Endothelial cell of umbilical vein (primary cell): ENCODE results near the gene SLC39A5. TPM values are rescaled to one million over a fixed set of nuclear protein-coding genes. Genes with fewer than 3 reads are reported as not detected.
A peak's percentile ranks its signal among the peaks of the same experiment; 100 is the strongest.

Experiments
- BruUV-seq: library from RNA; stranded (reverse); fragments of 400-500 nt; replicated peaks from 2 replicates; lab custom pipeline; 2021; lab: Mats Ljungman, UMichigan
- CTCF ChIA-PET: fragments of 300-600, 350-600 bp; sonication (Branson Sonifier 250); formaldehyde crosslinking; loops from one replicate; lab custom pipeline; 2021; ENCODE audit warnings: antibody characterized with exemption, inconsistent platforms; lab: Charles Lee
- POLR2A ChIA-PET: fragments of 300-600, 350-600 bp; sonication (Branson Sonifier 250); formaldehyde crosslinking; loops from one replicate; lab custom pipeline; 2021; ENCODE audit warnings: antibody characterized with exemption, inconsistent platforms; lab: Charles Lee
- DNase-seq: peaks from one replicate; pipeline ENCODE4 v3.0.0-alpha.2; 2011; ENCODE audit warnings: low read depth, low spot score
- FAIRE-seq: peaks from 2 replicates; lab custom pipeline; 2011; peaks lifted over from hg19 to GRCh38; lab: Jason Lieb, UNC
- H2AFZ ChIP-seq: 2 replicates; pipeline ENCODE4 v1.6.0; 2012; ENCODE audit warnings: low read depth, low read length, control low read depth, inconsistent platforms
- H3K27ac ChIP-seq: 2 replicates; pipeline ENCODE4 v1.5.1; 2011; ENCODE audit warnings: low read depth, mild to moderate bottlenecking, control low read depth, low read length, moderate library complexity; ENCODE audit not compliant: insufficient read depth
- H3K27me3 ChIP-seq, 2 experiments: 2 replicates each; pipeline versions ENCODE4 v1.6.0 to v1.6.1; 2011; ENCODE audit warnings: low read length in 2 of 2, mixed read lengths in 1 of 2; ENCODE audit not compliant: control insufficient read depth in 2 of 2, insufficient read depth in 2 of 2
- H3K36me3 ChIP-seq, 2 experiments: 2 replicates in 1 of 2; 3 replicates in 1 of 2; pipeline ENCODE4 v1.5.1; 2011; ENCODE audit warnings: low read length in 2 of 2, mild to moderate bottlenecking in 1 of 2, moderate library complexity in 1 of 2; ENCODE audit not compliant: control insufficient read depth in 2 of 2, insufficient read depth in 2 of 2; ENCODE audit errors: extremely low read depth in 1 of 2
- H3K4me1 ChIP-seq: 3 replicates; pipeline ENCODE4 v1.5.1; 2011; ENCODE audit warnings: mild to moderate bottlenecking, low read length; ENCODE audit not compliant: control insufficient read depth, insufficient read depth; ENCODE audit errors: extremely low read depth
- H3K4me2 ChIP-seq: 2 replicates; pipeline ENCODE4 v1.6.1; 2011; ENCODE audit warnings: low read length, control low read depth, mixed read lengths; ENCODE audit not compliant: insufficient read depth
- H3K4me3 ChIP-seq, 3 experiments: fragments of 200-600 bp in 1 of 3; sonication (generic), shearing (Covaris generic) in 1 of 3; replicated peaks in 1 of 3; 2 replicates each; pipeline ENCODE4 v1.5.1; 2011 to 2016; ENCODE audit warnings: control low read depth in 3 of 3, low read length in 3 of 3, mild to moderate bottlenecking in 2 of 3, inconsistent platforms in 1 of 3, low read depth in 1 of 3, moderate library complexity in 1 of 3; ENCODE audit not compliant: insufficient read depth in 1 of 3
- H3K79me2 ChIP-seq: 2 replicates; pipeline ENCODE4 v1.6.0; 2012; ENCODE audit warnings: low read length, inconsistent platforms; ENCODE audit not compliant: control insufficient read depth, insufficient read depth
- H3K9ac ChIP-seq: replicated peaks from 2 replicates; pipeline ENCODE3; 2011; ENCODE audit warnings: low read length, control low read depth; ENCODE audit not compliant: insufficient read depth; ENCODE audit errors: extremely low read depth
- H3K9me1 ChIP-seq: replicated peaks from 3 replicates; pipeline ENCODE4 v1.6.0; 2011; ENCODE audit warnings: mild to moderate bottlenecking, low read length; ENCODE audit not compliant: control insufficient read depth, insufficient read depth; ENCODE audit errors: extremely low read depth
- H3K9me3 ChIP-seq: replicated peaks from 2 replicates; pipeline ENCODE4 v1.5.1; 2012; ENCODE audit warnings: low read length, inconsistent platforms; ENCODE audit not compliant: control insufficient read depth, insufficient read depth
- H4K20me1 ChIP-seq: replicated peaks from 2 replicates; pipeline ENCODE3; 2011; ENCODE audit warnings: mild to moderate bottlenecking, low read length; ENCODE audit not compliant: control insufficient read depth, insufficient read depth; ENCODE audit errors: extremely low read depth
- CTCF ChIP-seq, 2 donors: IDR thresholded peaks; 1 replicate in 1 of 2; 2 replicates in 1 of 2; pipeline ENCODE4 v1.5.1; 2011; ENCODE audit warnings: low read length in 2 of 2, mild to moderate bottlenecking in 2 of 2, moderate library complexity in 2 of 2, control low read depth in 1 of 2, inconsistent platforms in 1 of 2, low read depth in 1 of 2; ENCODE audit not compliant: insufficient read depth in 1 of 2; ENCODE audit errors: extremely low read depth in 1 of 2
- FOS ChIP-seq: IDR thresholded peaks from 2 replicates; pipeline ENCODE4 v1.6.1; 2011; ENCODE audit warnings: mild to moderate bottlenecking, low read length, moderate library complexity, borderline replicate concordance; ENCODE audit not compliant: insufficient read depth
- GATA2 ChIP-seq: IDR thresholded peaks from 2 replicates; pipeline ENCODE4 v1.7.0; 2011; ENCODE audit warnings: low read depth, mild to moderate bottlenecking, moderate library complexity, mixed read lengths, low read length; ENCODE audit not compliant: insufficient read length, insufficient read depth
- JUN ChIP-seq: IDR thresholded peaks from 2 replicates; pipeline ENCODE4 v1.6.1; 2011; ENCODE audit warnings: borderline replicate concordance, low read depth; ENCODE audit not compliant: insufficient read length, insufficient read depth
- MAX ChIP-seq: IDR thresholded peaks from 2 replicates; pipeline ENCODE4 v1.6.1; 2011; ENCODE audit not compliant: insufficient read depth, insufficient read length
- MYC ChIP-seq: IDR thresholded peaks from one replicate; pipeline ENCODE4 v1.6.1; 2011; ENCODE audit warnings: mild to moderate bottlenecking, low read depth, low read length
- POLR2A ChIP-seq: IDR thresholded peaks from 2 replicates; pipeline ENCODE4 v1.6.1; 2012; ENCODE audit warnings: low read depth, mild to moderate bottlenecking, control low read depth, low read length
- POLR2AphosphoS5 ChIP-seq: IDR thresholded peaks from 2 replicates; pipeline ENCODE4 v1.6.1; 2012; ENCODE audit warnings: low read depth, mild to moderate bottlenecking, control low read depth, low read length, moderate library complexity; ENCODE audit not compliant: insufficient read depth
- dilution Hi-C: fragments of 300-500 bp; cut with MboI; formaldehyde crosslinking; loops from one replicate; pipeline ENCODE4 v1.15.0; 2019; ENCODE audit warnings: low sequenced_read_pairs; ENCODE audit not compliant: extremely low pct_ligation_motif_present
- intact Hi-C: fragments of 100-400 bp; cut with micrococcal nuclease; formaldehyde crosslinking; loops from one replicate; pipeline ENCODE4 v1.10.0; 2022
- polyA plus RNA-seq, 4 experiments: library from polyadenylated mRNA; depleted of rRNA in 3 of 4; stranded (reverse) in 3 of 4; unstranded in 1 of 4; fragments of >200 nt; gene quantifications; 2 replicates each; pipeline versions ENCODE4 v1.2.1 to v1.2.3, GENCODE V29; 2011 to 2012; ENCODE audit warnings: missing spikeins in 1 of 4
- total RNA-seq: library from RNA; stranded (reverse); gene quantifications from 2 replicates; pipeline ENCODE4 v1.2.3, GENCODE V29; 2021

The SLC39A5 gene
- total and polyA plus RNA-seq, 2 donors (not counting 3 experiments of a cell fraction or from before 2014, with no cell fraction given): 0.10 TPM; not detected in 1

- POLR2A ChIA-PET: interaction anchor here (1.6 kb wide), 1 partner anchor 36 kb away, joined by 3 read pairs; the partner anchor contains the start of gene RNF41
- CTCF ChIA-PET: interaction anchor here (0.6 to 4.0 kb wide), 19 partner anchors 9 to 323 kb away, joined by 3 to 50 read pairs (median 4); partner anchors contain the start of genes COQ10A, RNF41, SMARCC2 and ZC3H10
- TF ChIP-seq MAX (no peak), POLR2AphosphoS5 (no peak), CTCF (IDR thresholded peaks at IDR 0.05; ENCODE audit: extremely low read depth in 1 of 2, insufficient read depth in 1 of 2, low read depth in 1 of 2, low read length in 2 of 2) (peak in 1 of 2 donors; percentile 14), MYC (no peak), FOS (no peak), GATA2 (no peak), JUN (no peak), POLR2A (no peak)
These were observed 27.7 kb downstream of the SLC39A5 start for GRCh38 chr12:56257491-56258067.

More at GRCh38 chr12:56257491-56258067, 27.7 kb downstream of the SLC39A5 start:
- intact Hi-C loops: loop anchor here (1.0 kb wide), 4 partner anchors 9 to 139 kb away; partner anchors contain the start of genes COQ10A, NABP2 and ZC3H10
- H3K9ac ChIP-seq: peak overlapping the region; percentile 81
- BruUV-seq: TSS peak; percentile 32
- H3K4me3 ChIP-seq: peak overlapping the region; percentile 84 to 96 (median 91)
- peak overlapping the region; percentile 68 for H2AFZ ChIP-seq
- no peaks in the 10 kb centered on the region for H3K27me3 ChIP-seq
- H3K4me2 ChIP-seq: peak overlapping the region; percentile 81
- H4K20me1 ChIP-seq: no peaks in the 10 kb centered on the region
- DNase-seq (peak; percentile 45), FAIRE-seq (peak; percentile 79)
- H3K4me1 ChIP-seq: peaks cover 18% of the 10 kb centered on the region
- H3K36me3 ChIP-seq: peaks cover 22 to 31% of the 10 kb centered on the region in 2 experiments
- dilution Hi-C loops: no loop called here
- peaks cover 26% of the 10 kb centered on the region for H3K79me2 ChIP-seq
- H3K9me1 ChIP-seq: no peaks in the 10 kb centered on the region
- peak overlapping the region; percentile 22 for H3K27ac ChIP-seq
- H3K9me3 ChIP-seq: no peaks in the 10 kb centered on the region
